Posterior cingulate gyrus (tissue), 11 donors: Measurements from ENCODE around the gene BCORL1.
A peak's percentile ranks its signal among the peaks of the same experiment; 100 is the strongest.

Experiments used
- DNase-seq, 10 donors: peaks; one replicate each; pipeline versions ENCODE4 v3.0.0 to v3.0.0-alpha.2; 2020 to 2021; ENCODE audit warnings: mixed read lengths in 3 of 10
- intact Hi-C: fragments of 100-400 bp; cut with DNase I; formaldehyde crosslinking; loops from one replicate; pipeline ENCODE4 v1.15.1; 2023

BCORL1 gene

GRCh38 chrX:130053236-130053635 lies 70.8 kb downstream of the BCORL1 start:
- intact Hi-C loops, result no loop called here

GRCh38 chrX:130055103-130055502 lies 72.7 kb downstream of the BCORL1 start:
- intact Hi-C loops, result no loop called here
- DNase-seq, result peak in 1 of 10 donors; percentile 43

More at GRCh38 chrX:130053236-130053635, 70.8 kb downstream of the BCORL1 start:
- DNase-seq, result peak in 1 of 10 donors; percentile 42

GRCh38 chrX:130055899-130056298 lies 73.5 kb downstream of the BCORL1 start:
- intact Hi-C loops, result no loop called here
- DNase-seq, result peak in 1 of 10 donors; percentile 64

- intact Hi-C loops, result no loop called here
- peak in 2 of 10 donors; percentile 12 to 70 for DNase-seq
Measured at GRCh38 chrX:130057209-130057608, 74.8 kb downstream of the BCORL1 start.

- intact Hi-C loops, result no loop called here
- DNase-seq, result no peak
Measured at GRCh38 chrX:130058652-130059051, 76.2 kb downstream of the BCORL1 start.

- peak; percentile 56 to 96 (median 79) for DNase-seq
- intact Hi-C loops, result loop anchor here (1.0 to 10.0 kb wide), 3 partner anchors 135 to 454 kb away; no protein-coding TSS in a partner anchor
Measured at GRCh38 chrX:130060122-130061069, 78.0 kb downstream of the BCORL1 start.

- intact Hi-C loops, result loop anchor here (10.0 kb wide), 1 partner anchor 432 kb away; no protein-coding TSS in a partner anchor
- no peak for DNase-seq
Measured at GRCh38 chrX:130066975-130067615, 84.7 kb downstream of the BCORL1 start.

- intact Hi-C loops, result no loop called here
- no peak for DNase-seq
Measured at GRCh38 chrX:130071611-130072344, 89.3 kb downstream of the BCORL1 start.

- no peak for DNase-seq
- intact Hi-C loops, result no loop called here
Measured at GRCh38 chrX:130072345-130072740, 89.9 kb downstream of the BCORL1 start.

GRCh38 chrX:130075777-130076176 lies 93.3 kb downstream of the BCORL1 start:
- no peak for DNase-seq
- intact Hi-C loops, result no loop called here

GRCh38 chrX:130079824-130080406 lies 97.5 kb downstream of the BCORL1 start:
- peak in 6 of 10 donors; percentile 42 to 89 (median 54) for DNase-seq
- intact Hi-C loops, result loop anchor here (5.0 kb wide), 1 partner anchor 42 kb away; no protein-coding TSS in a partner anchor

- intact Hi-C loops, result loop anchor here (1.0 to 5.0 kb wide), 2 partner anchors 41 to 111 kb away; no protein-coding TSS in a partner anchor
- DNase-seq, result no peak
Measured at GRCh38 chrX:130080791-130081367, 98.4 kb downstream of the BCORL1 start.

- no peak for DNase-seq
- intact Hi-C loops, result loop anchor here (1.0 to 5.0 kb wide), 2 partner anchors 41 to 111 kb away; no protein-coding TSS in a partner anchor
Measured at GRCh38 chrX:130081421-130082045, 99.1 kb downstream of the BCORL1 start.

GRCh38 chrX:130082244-130083106 lies 100.0 kb downstream of the BCORL1 start:
- intact Hi-C loops, result loop anchor here (5.0 kb wide), 1 partner anchor 40 kb away; no protein-coding TSS in a partner anchor
- no peak for DNase-seq

GRCh38 chrX:130083107-130083490 lies 100.7 kb downstream of the BCORL1 start:
- intact Hi-C loops, result loop anchor here (5.0 kb wide), 1 partner anchor 39 kb away; no protein-coding TSS in a partner anchor
- DNase-seq, result no peak

- no peak for DNase-seq
- intact Hi-C loops, result loop anchor here (5.0 kb wide), 1 partner anchor 38 kb away; no protein-coding TSS in a partner anchor
Measured at GRCh38 chrX:130083656-130084382, 101.4 kb downstream of the BCORL1 start.

- no peak for DNase-seq
- intact Hi-C loops, result loop anchor here (5.0 kb wide), 1 partner anchor 38 kb away; no protein-coding TSS in a partner anchor
Measured at GRCh38 chrX:130084631-130085237, 102.3 kb downstream of the BCORL1 start.
